ENCODE measurements around the gene ACAN. TPM values are rescaled to one million over a fixed set of nuclear protein-coding genes. Genes with fewer than 3 reads are reported as not detected.

The ACAN gene
- total and polyA plus RNA-seq, 9 of the 15 experiments (the other 6 are each of a cell fraction or from before 2014, with no cell fraction given), result not detected

DNA sequence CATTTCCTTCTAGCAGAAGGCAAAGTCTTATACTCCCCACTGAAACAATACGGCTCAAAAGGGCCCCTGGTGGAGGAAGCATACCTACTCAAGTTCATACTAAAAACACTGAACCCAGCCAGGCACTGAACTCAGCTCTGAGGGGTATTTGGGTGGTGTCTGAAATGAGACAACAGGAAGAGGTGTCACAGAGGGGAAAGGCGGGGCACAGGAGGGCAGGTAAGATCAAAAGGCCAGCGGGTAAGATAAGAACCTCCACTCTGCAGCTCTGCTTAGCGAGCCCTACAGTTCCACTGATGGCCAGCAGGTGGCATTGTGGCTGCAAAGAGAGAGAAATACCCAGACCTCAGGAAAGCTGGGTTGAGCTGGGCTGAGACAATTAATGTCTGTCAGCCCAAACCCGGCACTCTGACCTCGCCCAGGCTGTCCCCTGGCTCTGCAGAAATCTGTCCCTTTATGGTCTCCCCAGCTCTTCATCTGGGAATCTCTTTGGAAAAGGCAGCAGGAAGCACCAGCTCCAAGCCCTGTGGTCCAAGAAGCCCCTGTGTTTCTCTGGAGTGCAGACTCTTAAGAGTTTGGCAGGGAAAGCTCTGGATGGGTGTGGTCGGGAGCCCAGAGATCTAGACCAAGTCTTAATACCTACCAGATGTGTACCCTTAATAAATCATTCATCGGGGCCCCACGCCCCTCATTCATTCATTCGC is 101.5 kb downstream of the ACAN start (continued):
- TF ChIP-seq DDX20 (tag; IDR thresholded peaks at IDR 0.05; ENCODE audit: low read depth), result no peak
- TF ChIP-seq ZNF140 (CRISPR knock-in tag; IDR thresholded peaks at IDR 0.05), result no peak
- no peak for TF ChIP-seq MBD2 (IDR thresholded peaks at IDR 0.05; ENCODE audit: borderline replicate concordance, low read depth)
- TF ChIP-seq TBL1XR1 (IDR thresholded peaks at IDR 0.05; ENCODE audit: low read length in 2 of 2), result 0 out of 4 replicates have a peak, but pooled peaks of 1 of the 2 experiments have one; percentile 25
- TF ChIP-seq NONO (IDR thresholded peaks at IDR 0.05; ENCODE audit: low read depth in 2 of 2, low read length in 1 of 2), result no peak
- no peak for TF ChIP-seq NFYB (IDR thresholded peaks at IDR 0.05; ENCODE audit: extremely low read depth, insufficient read length)
- no peak for TF ChIP-seq SETDB1 (IDR thresholded peaks at IDR 0.05; ENCODE audit: low read length)
- no peak for TF ChIP-seq TAF15 (IDR thresholded peaks at IDR 0.05; ENCODE audit: low read depth, low read length)
- TF ChIP-seq, protein P1, sequence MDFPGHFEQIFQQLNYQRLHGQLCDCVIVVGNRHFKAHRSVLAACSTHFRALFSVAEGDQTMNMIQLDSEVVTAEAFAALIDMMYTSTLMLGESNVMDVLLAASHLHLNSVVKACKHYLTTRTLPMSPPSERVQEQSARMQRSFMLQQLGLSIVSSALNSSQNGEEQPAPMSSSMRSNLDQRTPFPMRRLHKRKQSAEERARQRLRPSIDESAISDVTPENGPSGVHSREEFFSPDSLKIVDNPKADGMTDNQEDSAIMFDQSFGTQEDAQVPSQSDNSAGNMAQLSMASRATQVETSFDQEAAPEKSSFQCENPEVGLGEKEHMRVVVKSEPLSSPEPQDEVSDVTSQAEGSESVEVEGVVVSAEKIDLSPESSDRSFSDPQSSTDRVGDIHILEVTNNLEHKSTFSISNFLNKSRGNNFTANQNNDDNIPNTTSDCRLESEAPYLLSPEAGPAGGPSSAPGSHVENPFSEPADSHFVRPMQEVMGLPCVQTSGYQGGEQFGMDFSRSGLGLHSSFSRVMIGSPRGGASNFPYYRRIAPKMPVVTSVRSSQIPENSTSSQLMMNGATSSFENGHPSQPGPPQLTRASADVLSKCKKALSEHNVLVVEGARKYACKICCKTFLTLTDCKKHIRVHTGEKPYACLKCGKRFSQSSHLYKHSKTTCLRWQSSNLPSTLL (IDR thresholded peaks at IDR 0.05), result no peak
- no peak for TF ChIP-seq ZNF175 (CRISPR knock-in tag; IDR thresholded peaks at IDR 0.05; ENCODE audit: low read depth)
- no peak for TF ChIP-seq U2AF1 (optimal IDR thresholded peaks at IDR 0.05; ENCODE audit: low read depth, low read length)
- TF ChIP-seq ZNF507 (tag; conservative IDR thresholded peaks at IDR 0.05), result no peak
- TF ChIP-seq FOS (IDR thresholded peaks at IDR 0.05; ENCODE audit: extremely low read depth, insufficient read length), result no peak
- TF ChIP-seq TFE3 (CRISPR knock-in tag; IDR thresholded peaks at IDR 0.05), result no peak
- TF ChIP-seq, protein P2, sequence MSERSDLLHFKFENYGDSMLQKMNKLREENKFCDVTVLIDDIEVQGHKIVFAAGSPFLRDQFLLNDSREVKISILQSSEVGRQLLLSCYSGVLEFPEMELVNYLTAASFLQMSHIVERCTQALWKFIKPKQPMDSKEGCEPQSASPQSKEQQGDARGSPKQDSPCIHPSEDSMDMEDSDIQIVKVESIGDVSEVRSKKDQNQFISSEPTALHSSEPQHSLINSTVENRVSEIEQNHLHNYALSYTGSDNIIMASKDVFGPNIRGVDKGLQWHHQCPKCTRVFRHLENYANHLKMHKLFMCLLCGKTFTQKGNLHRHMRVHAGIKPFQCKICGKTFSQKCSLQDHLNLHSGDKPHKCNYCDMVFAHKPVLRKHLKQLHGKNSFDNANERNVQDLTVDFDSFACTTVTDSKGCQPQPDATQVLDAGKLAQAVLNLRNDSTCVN (CRISPR knock-in tag; IDR thresholded peaks at IDR 0.05), result no peak
- TF ChIP-seq HCFC1 (IDR thresholded peaks at IDR 0.05; ENCODE audit: low read depth, low read length), result 0 out of 2 replicates have a peak, but pooled peaks have one; percentile 15
- 0 out of 2 replicates have a peak, but pooled peaks have one; percentile 21 for TF ChIP-seq ZBTB9 (CRISPR knock-in tag; IDR thresholded peaks at IDR 0.05)
- no peak for TF ChIP-seq IRF2 (CRISPR knock-in tag; IDR thresholded peaks at IDR 0.05)
- TF ChIP-seq KLF1 (tag; IDR thresholded peaks at IDR 0.05), result no peak
- TF ChIP-seq MIER1 (IDR thresholded peaks at IDR 0.05; ENCODE audit: low read depth), result no peak

Data from K562 (cell line).